SU-DHL-6 (cell line): Measurements from ENCODE around the gene SIGLEC1.

ENCODE experiments used
- EZH2phosphoT487 ChIP-seq: fragments of 200-600 bp; sonication (generic), shearing (Covaris generic); conservative IDR thresholded peaks from 2 replicates; pipeline ENCODE4 v1.6.1; 2018; ENCODE audit warnings: mild to moderate bottlenecking, antibody characterized with exemption, low read length, moderate library complexity, mixed read lengths
- TF ChIP-seq, protein P1 (sequence below): fragments of 200-600 bp; sonication (generic); IDR thresholded peaks from one replicate; pipeline ENCODE4 v1.5.1; 2017; ENCODE audit warnings: antibody characterized with exemption, mild to moderate bottlenecking, low read length, moderate library complexity; ENCODE audit not compliant: insufficient read depth, poor library complexity, severe bottlenecking

DNA sequence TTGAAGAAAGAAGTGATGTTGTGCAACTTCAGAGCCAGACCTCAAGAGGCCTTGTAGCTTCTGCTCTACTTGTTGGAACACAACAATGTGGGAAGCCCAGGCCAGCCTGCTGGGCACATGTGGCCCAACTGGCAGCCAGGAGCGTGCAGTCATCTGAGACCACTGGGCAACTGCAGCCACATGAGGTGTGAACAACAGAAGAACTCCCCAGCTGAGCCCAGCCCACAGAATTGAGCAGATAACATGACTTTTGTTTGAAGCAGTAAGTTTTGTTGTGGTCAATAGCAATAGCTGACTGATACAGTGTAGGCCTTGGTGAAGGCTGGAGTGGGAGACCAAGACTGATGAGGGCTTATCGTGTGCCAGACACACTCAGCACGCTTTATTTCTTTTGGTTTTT lies 22.0 kb downstream of the SIGLEC1 start:
- TF ChIP-seq, protein P1, sequence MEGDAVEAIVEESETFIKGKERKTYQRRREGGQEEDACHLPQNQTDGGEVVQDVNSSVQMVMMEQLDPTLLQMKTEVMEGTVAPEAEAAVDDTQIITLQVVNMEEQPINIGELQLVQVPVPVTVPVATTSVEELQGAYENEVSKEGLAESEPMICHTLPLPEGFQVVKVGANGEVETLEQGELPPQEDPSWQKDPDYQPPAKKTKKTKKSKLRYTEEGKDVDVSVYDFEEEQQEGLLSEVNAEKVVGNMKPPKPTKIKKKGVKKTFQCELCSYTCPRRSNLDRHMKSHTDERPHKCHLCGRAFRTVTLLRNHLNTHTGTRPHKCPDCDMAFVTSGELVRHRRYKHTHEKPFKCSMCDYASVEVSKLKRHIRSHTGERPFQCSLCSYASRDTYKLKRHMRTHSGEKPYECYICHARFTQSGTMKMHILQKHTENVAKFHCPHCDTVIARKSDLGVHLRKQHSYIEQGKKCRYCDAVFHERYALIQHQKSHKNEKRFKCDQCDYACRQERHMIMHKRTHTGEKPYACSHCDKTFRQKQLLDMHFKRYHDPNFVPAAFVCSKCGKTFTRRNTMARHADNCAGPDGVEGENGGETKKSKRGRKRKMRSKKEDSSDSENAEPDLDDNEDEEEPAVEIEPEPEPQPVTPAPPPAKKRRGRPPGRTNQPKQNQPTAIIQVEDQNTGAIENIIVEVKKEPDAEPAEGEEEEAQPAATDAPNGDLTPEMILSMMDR = no peak
- no peak for TF ChIP-seq EZH2phosphoT487
